H1 (cell line): Measurements from ENCODE around the gene OLFM1. TPM values are rescaled to one million over a fixed set of nuclear protein-coding genes. Genes with fewer than 3 reads are reported as not detected.

Experiments used
- CTCF ChIA-PET: fragments of 300-600 bp; sonication (Branson Sonifier 250); formaldehyde crosslinking; loops from one replicate; lab custom pipeline; 2021; ENCODE audit not compliant: partially characterized antibody; lab: Charles Lee
- POLR2A ChIA-PET: fragments of 300-600 bp; sonication (Branson Sonifier 250); formaldehyde crosslinking; loops from one replicate; lab custom pipeline; 2021; ENCODE audit warnings: inconsistent platforms; ENCODE audit not compliant: partially characterized antibody; lab: Charles Lee
- DNase-seq, 2 experiments: peaks; one replicate each; pipeline versions ENCODE4 v3.0.0 to v3.0.0-alpha.2; 2010 to 2022; ENCODE audit warnings: low spot score in 2 of 2, low read depth in 1 of 2, mixed read lengths in 1 of 2
- FAIRE-seq: peaks from 2 replicates; lab custom pipeline; 2011; peaks lifted over from hg19 to GRCh38; lab: Jason Lieb, UNC
- H2AFZ ChIP-seq: 2 replicates; pipeline ENCODE4 v1.8.1; 2012; ENCODE audit warnings: low read length, inconsistent platforms
- H2AK5ac ChIP-seq: 2 replicates; pipeline ENCODE4 v1.6.1; 2013; ENCODE audit warnings: low read depth, low read length
- H2BK120ac ChIP-seq: replicated peaks from 2 replicates; pipeline ENCODE3; 2013; ENCODE audit warnings: low read depth, low read length, inconsistent platforms
- H2BK12ac ChIP-seq: 2 replicates; pipeline ENCODE4 v1.6.1; 2013; ENCODE audit warnings: low read depth, low read length
- H2BK15ac ChIP-seq: 2 replicates; pipeline ENCODE4 v1.6.1; 2013; ENCODE audit warnings: low read length
- H2BK20ac ChIP-seq: 2 replicates; pipeline ENCODE4 v1.6.1; 2013; ENCODE audit warnings: low read length
- H2BK5ac ChIP-seq: 2 replicates; pipeline ENCODE4 v1.6.1; 2013; ENCODE audit warnings: low read depth, low read length
- H3K14ac ChIP-seq: 2 replicates; pipeline ENCODE4 v1.6.1; 2013; ENCODE audit warnings: inconsistent platforms; ENCODE audit not compliant: insufficient read length
- H3K18ac ChIP-seq: 2 replicates; pipeline ENCODE4 v1.6.1; 2013; ENCODE audit warnings: low read length; ENCODE audit errors: extremely low read depth
- H3K23ac ChIP-seq: 2 replicates; pipeline ENCODE4 v1.6.1; 2013; ENCODE audit warnings: inconsistent platforms; ENCODE audit not compliant: insufficient read length
- H3K23me2 ChIP-seq: 2 replicates; pipeline ENCODE4 v1.6.1; 2013; ENCODE audit warnings: low read depth, low read length
- H3K27ac ChIP-seq: 2 replicates; pipeline ENCODE4 v1.6.1; 2011; ENCODE audit warnings: low read depth, low read length, inconsistent platforms
- H3K27me3 ChIP-seq, 4 experiments: replicated peaks in 1 of 4; 1 replicate in 1 of 4; 2 replicates in 3 of 4; pipeline versions ENCODE4 v1.6.1 to v1.8.1; 2011 to 2013; ENCODE audit warnings: low read length in 3 of 4, mild to moderate bottlenecking in 3 of 4, inconsistent platforms in 2 of 4, mixed read lengths in 2 of 4, moderate library complexity in 1 of 4; ENCODE audit not compliant: control insufficient read depth in 3 of 4, insufficient read depth in 3 of 4; ENCODE audit errors: extremely low read depth in 1 of 4
- H3K36me3 ChIP-seq, 4 experiments: 2 replicates each; pipeline versions ENCODE4 v1.6.1 to v1.8.1; 2011 to 2013; ENCODE audit warnings: mild to moderate bottlenecking in 4 of 4, low read length in 3 of 4, moderate library complexity in 2 of 4, control low read depth in 1 of 4, inconsistent platforms in 1 of 4; ENCODE audit not compliant: insufficient read depth in 4 of 4, control insufficient read depth in 2 of 4
- H3K4ac ChIP-seq: replicated peaks from 2 replicates; pipeline ENCODE3; 2013; ENCODE audit warnings: low read length, low read depth, mixed read lengths, inconsistent platforms; ENCODE audit not compliant: insufficient read length
- H3K4me1 ChIP-seq, 4 experiments: replicated peaks in 1 of 4; 1 replicate in 1 of 4; 2 replicates in 3 of 4; pipeline versions ENCODE4 v1.6.1 to v1.8.1; 2011 to 2013; ENCODE audit warnings: low read length in 3 of 4, inconsistent platforms in 2 of 4, mixed read lengths in 1 of 4; ENCODE audit not compliant: insufficient read depth in 4 of 4, control insufficient read depth in 3 of 4
- H3K4me2 ChIP-seq, 2 experiments: 2 replicates each; pipeline versions ENCODE4 v1.6.1 to v1.8.1; 2011 to 2013; ENCODE audit warnings: low read depth in 2 of 2, low read length in 2 of 2, control low read depth in 1 of 2, inconsistent platforms in 1 of 2, mild to moderate bottlenecking in 1 of 2; ENCODE audit not compliant: insufficient read depth in 1 of 2
- H3K4me3 ChIP-seq, 4 experiments: fragments of 200-600, 300-600 bp in 1 of 4; sonication (generic), shearing (Covaris generic), sonication (Bioruptor Twin) in 1 of 4; 2 replicates each; pipeline versions ENCODE4 v1.5.1 to v1.8.1; 2011 to 2016; ENCODE audit warnings: low read length in 4 of 4, low read depth in 3 of 4, control low read depth in 2 of 4, inconsistent platforms in 2 of 4, mild to moderate bottlenecking in 2 of 4, mixed read lengths in 1 of 4, moderate library complexity in 1 of 4; ENCODE audit not compliant: insufficient read depth in 2 of 4; ENCODE audit errors: extremely low read depth in 1 of 4
- H3K56ac ChIP-seq: replicated peaks from 2 replicates; pipeline ENCODE3; 2013; ENCODE audit warnings: low read depth, mild to moderate bottlenecking, mixed read lengths, low read length, inconsistent platforms; ENCODE audit not compliant: insufficient read length
- H3K79me1 ChIP-seq: 2 replicates; pipeline ENCODE4 v1.6.1; 2013; ENCODE audit warnings: low read depth, low read length, control low read depth
- H3K79me2 ChIP-seq, 2 experiments: 2 replicates each; pipeline versions ENCODE4 v1.6.1 to v1.8.1; 2012 to 2013; ENCODE audit warnings: low read length in 2 of 2, mild to moderate bottlenecking in 2 of 2, inconsistent platforms in 1 of 2; ENCODE audit not compliant: insufficient read depth in 2 of 2, control insufficient read depth in 1 of 2
- H3K9ac ChIP-seq, 4 experiments: replicated peaks in 1 of 4; 1 replicate in 1 of 4; 2 replicates in 3 of 4; pipeline versions ENCODE4 v1.6.1 to v1.8.1; 2011 to 2013; ENCODE audit warnings: low read depth in 3 of 4, low read length in 3 of 4, control low read depth in 2 of 4, mild to moderate bottlenecking in 2 of 4, moderate library complexity in 2 of 4, inconsistent platforms in 1 of 4; ENCODE audit errors: extremely low read depth in 1 of 4
- H3K9me3 ChIP-seq, 2 experiments: 2 replicates each; pipeline versions ENCODE4 v1.6.1 to v1.8.1; 2012 to 2013; ENCODE audit warnings: mild to moderate bottlenecking in 2 of 2, moderate library complexity in 2 of 2, control low read depth in 1 of 2, inconsistent platforms in 1 of 2, low read depth in 1 of 2, low read length in 1 of 2, mixed read lengths in 1 of 2; ENCODE audit not compliant: insufficient read depth in 2 of 2
- H4K20me1 ChIP-seq, 2 experiments: replicated peaks in 1 of 2; 2 replicates each; pipeline versions ENCODE3 to v1.8.1; 2011 to 2013; ENCODE audit warnings: inconsistent platforms in 2 of 2, low read length in 2 of 2, mild to moderate bottlenecking in 1 of 2; ENCODE audit not compliant: insufficient read depth in 2 of 2, control insufficient read depth in 1 of 2
- H4K5ac ChIP-seq: 2 replicates; pipeline ENCODE4 v1.6.1; 2013; ENCODE audit warnings: low read length, low read depth, mixed read lengths, inconsistent platforms; ENCODE audit not compliant: insufficient read length
- H4K8ac ChIP-seq: 2 replicates; pipeline ENCODE4 v1.8.0; 2013; ENCODE audit warnings: mild to moderate bottlenecking, moderate library complexity, low read length, inconsistent platforms; ENCODE audit not compliant: insufficient read depth; ENCODE audit errors: extremely low read depth
- H4K91ac ChIP-seq: replicated peaks from 2 replicates; pipeline ENCODE3; 2013; ENCODE audit warnings: low read length, mixed read lengths, inconsistent platforms; ENCODE audit not compliant: insufficient read length
- CHD1 ChIP-seq: IDR thresholded peaks from 2 replicates; pipeline ENCODE4 v1.6.1; 2012; ENCODE audit warnings: low read depth, low read length, improper control_type of control experiment
- CTBP2 ChIP-seq: IDR thresholded peaks from 2 replicates; pipeline ENCODE4 v1.7.0; 2011; ENCODE audit warnings: borderline replicate concordance, mild to moderate bottlenecking, moderate library complexity, mixed read lengths, low read length; ENCODE audit not compliant: insufficient read depth, insufficient read length
- EP300 ChIP-seq, 2 experiments: IDR thresholded peaks; 1 replicate in 1 of 2; 2 replicates in 1 of 2; pipeline ENCODE4 v1.6.1; 2011 to 2012; ENCODE audit warnings: low read depth in 2 of 2, low read length in 2 of 2, mild to moderate bottlenecking in 2 of 2, borderline replicate concordance in 1 of 2, inconsistent platforms in 1 of 2, moderate library complexity in 1 of 2
- EZH2 ChIP-seq: fragments of 200-600 bp; sonication (generic); IDR thresholded peaks from 2 replicates; pipeline ENCODE4 v1.7.1; 2012; ENCODE audit warnings: low read depth, mild to moderate bottlenecking, moderate library complexity, low read length, inconsistent platforms; ENCODE audit not compliant: severe bottlenecking
- FOSL1 ChIP-seq: IDR thresholded peaks from 2 replicates; pipeline ENCODE4 v1.6.1; 2011; ENCODE audit warnings: mild to moderate bottlenecking, low read depth, low read length, moderate library complexity; ENCODE audit not compliant: insufficient read depth
- MAFK ChIP-seq: IDR thresholded peaks from 2 replicates; pipeline ENCODE4 v1.6.1; 2012; ENCODE audit warnings: low read depth, mild to moderate bottlenecking, improper control_type of control experiment, low read length
- SRF ChIP-seq: IDR thresholded peaks from 2 replicates; pipeline ENCODE4 v1.6.1; 2011; ENCODE audit warnings: mild to moderate bottlenecking, low read depth, low read length, moderate library complexity
- YY1 ChIP-seq: IDR thresholded peaks from 2 replicates; pipeline ENCODE4 v1.6.1; 2011; ENCODE audit warnings: low read depth, mild to moderate bottlenecking, low read length
- WGBS, 2 experiments: shearing (Covaris generic) in 1 of 2; methylation state at CpG; one replicate each; pipeline versions ENCODE4 v1.1.6 to v1.1.7; 2013 to 2015; ENCODE audit warnings: low lambda C conversion rate in 2 of 2, mixed read lengths in 2 of 2, inconsistent platforms in 1 of 2, low coverage in 1 of 2, missing lambda C conversion rate in 1 of 2; ENCODE audit not compliant: insufficient replicate concordance in 2 of 2, insufficient coverage in 1 of 2, insufficient read length in 1 of 2; ENCODE audit errors: extremely low coverage in 1 of 2, missing lambda C conversion rate in 1 of 2; 5-methylcytosine and 5-hydroxymethylcytosine counted together
- polyA plus RNA-seq, 7 experiments: library from polyadenylated mRNA; depleted of rRNA in 3 of 7; stranded (reverse) in 5 of 7; unstranded in 2 of 7; fragments of >200 nt in 5 of 7; fragments of 200-250 nt in 2 of 7; gene quantifications; 1 replicate in 5 of 7; 2 replicates in 1 of 7; 4 replicates in 1 of 7; pipeline versions ENCODE4 v1.2.1 to v1.2.3, GENCODE V29; 2011 to 2013; ENCODE audit warnings: missing spikeins in 2 of 7, mixed read lengths in 2 of 7
- total RNA-seq: library from RNA; stranded (reverse); fragmentation: NEBNext Ultra II Directional; extraction: Animal tissue kit (Norgen Biotek cat#: 25700); gene quantifications from 2 replicates; pipeline ENCODE4 v1.2.1, GENCODE V29; 2021
- TF ChIP-seq, protein P1 (sequence below): IDR thresholded peaks from 2 replicates; pipeline ENCODE4 v1.6.1; 2012; ENCODE audit warnings: low read length, inconsistent platforms

OLFM1 gene
- total and polyA plus RNA-seq, 2 of the 8 experiments (the other 6 are each of a cell fraction or from before 2014, with no cell fraction given): 53.0 to 53.4 TPM

DNA sequence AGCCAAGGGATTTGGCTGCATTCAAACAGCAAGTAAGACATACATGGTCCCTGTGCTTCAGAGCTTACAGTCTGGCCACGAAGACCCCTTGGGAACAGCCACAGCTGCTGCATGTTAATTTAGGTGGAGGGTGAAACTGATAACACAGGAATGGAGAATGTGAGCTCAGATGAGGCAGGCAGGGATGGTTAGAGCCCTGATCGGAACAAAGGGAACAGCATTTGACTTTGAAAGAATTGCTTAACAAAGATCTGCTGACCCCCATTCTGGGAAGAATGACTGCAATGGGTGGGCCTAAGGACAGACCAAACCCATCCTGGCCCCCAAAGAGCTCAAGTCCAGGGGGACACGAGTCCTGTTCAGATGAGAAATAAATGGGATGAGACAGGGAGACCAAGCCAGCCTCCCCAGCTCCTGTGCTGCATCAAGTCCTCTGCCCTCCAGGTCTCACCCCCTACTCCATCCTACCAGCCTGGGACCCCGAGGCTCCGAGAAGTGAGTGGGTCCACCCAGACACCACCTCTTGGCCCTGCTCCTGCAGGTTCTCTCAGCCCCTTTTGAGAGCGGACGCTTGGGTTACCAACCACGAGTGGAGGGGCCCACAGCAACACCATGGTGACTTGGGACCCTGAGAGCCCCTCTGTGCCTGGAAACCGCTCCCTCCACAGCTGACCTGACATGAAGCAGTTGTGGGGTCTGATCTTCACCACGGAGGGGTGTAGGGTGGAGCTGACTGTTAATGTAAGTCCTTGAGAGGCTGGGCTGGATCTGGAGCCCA is 50.8 kb downstream of the OLFM1 start:
- 91% methylated on average over 10 of the region's 10 CpGs; no CpG with 5 or more reads in 1 of the 2 experiments for WGBS, 2 experiments
- H3K4me2 ChIP-seq: no peak overlapping the region; a peak in 1 of 4 replicates
- no peak for TF ChIP-seq CTBP2
- TF ChIP-seq FOSL1: no peak
- TF ChIP-seq MAFK: no peak
- no peak for TF ChIP-seq SRF
- no peak for TF ChIP-seq EP300 (IDR thresholded peaks at IDR 0.05; ENCODE audit: borderline replicate concordance in 1 of 2, low read depth in 2 of 2, low read length in 2 of 2)
- no peak for TF ChIP-seq EZH2
- TF ChIP-seq, protein P1, sequence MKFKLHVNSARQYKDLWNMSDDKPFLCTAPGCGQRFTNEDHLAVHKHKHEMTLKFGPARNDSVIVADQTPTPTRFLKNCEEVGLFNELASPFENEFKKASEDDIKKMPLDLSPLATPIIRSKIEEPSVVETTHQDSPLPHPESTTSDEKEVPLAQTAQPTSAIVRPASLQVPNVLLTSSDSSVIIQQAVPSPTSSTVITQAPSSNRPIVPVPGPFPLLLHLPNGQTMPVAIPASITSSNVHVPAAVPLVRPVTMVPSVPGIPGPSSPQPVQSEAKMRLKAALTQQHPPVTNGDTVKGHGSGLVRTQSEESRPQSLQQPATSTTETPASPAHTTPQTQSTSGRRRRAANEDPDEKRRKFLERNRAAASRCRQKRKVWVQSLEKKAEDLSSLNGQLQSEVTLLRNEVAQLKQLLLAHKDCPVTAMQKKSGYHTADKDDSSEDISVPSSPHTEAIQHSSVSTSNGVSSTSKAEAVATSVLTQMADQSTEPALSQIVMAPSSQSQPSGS: no peak
- no peak for TF ChIP-seq CHD1
- no peak for TF ChIP-seq YY1

More for the DNA sequence above, 50.8 kb downstream of the OLFM1 start:
- Histone ChIP-seq H2AFZ (no peak overlapping the region), H3K18ac (no peak overlapping the region; the same call in 1 of the 2 replicates), H2AK5ac (no peak overlapping the region), H3K4me3 (no peak overlapping the region), H3K79me1 (no peaks in the 10 kb centered on the region), H4K91ac (peak overlapping the region; percentile 36), H3K9ac (no peak overlapping the region), H2BK12ac (no peak overlapping the region), H4K20me1 (peaks cover 0 to 4% of the 10 kb centered on the region in 2 experiments), H3K23me2 (peaks cover 8% of the 10 kb centered on the region; the same call in 1 of the 2 replicates), H2BK15ac (no peak overlapping the region), H3K79me2 (no peaks in the 10 kb centered on the region), H3K23ac (no peak overlapping the region), H3K27me3 (peaks cover 0 to 2% (median 0%) of the 10 kb centered on the region in 4 experiments; a peak in 3 of 7 replicates), H3K36me3 (no peaks in the 10 kb centered on the region), H3K4ac (no peak overlapping the region), H3K4me1 (peaks cover 2 to 9% (median 5%) of the 10 kb centered on the region in 4 experiments), H2BK5ac (0 out of 2 replicates have a peak overlapping the region, but pooled peaks have one; percentile 81), H2BK120ac (peak overlapping the region; percentile 41), H3K14ac (no peak overlapping the region), H3K56ac (no peak overlapping the region), H4K8ac (no peak overlapping the region), H2BK20ac (peak overlapping the region; percentile 86), H3K27ac (no peak overlapping the region), H4K5ac (no peak overlapping the region), H3K9me3 (peaks cover 11 to 21% of the 10 kb centered on the region in 2 experiments)
- no peak for DNase-seq
- FAIRE-seq: no peak
- ChIA-PET CTCF (interaction anchor here (0.8 to 3.2 kb wide), 5 partner anchors 14 to 204 kb away, joined by 3 to 13 read pairs (median 4); no protein-coding TSS in a partner anchor), POLR2A (interaction anchor here (0.8 to 1.3 kb wide), 2 partner anchors 8 to 41 kb away, joined by 3 to 4 read pairs; no protein-coding TSS in a partner anchor)
